ENCODE measurements around the gene COL4A1.

DNA sequence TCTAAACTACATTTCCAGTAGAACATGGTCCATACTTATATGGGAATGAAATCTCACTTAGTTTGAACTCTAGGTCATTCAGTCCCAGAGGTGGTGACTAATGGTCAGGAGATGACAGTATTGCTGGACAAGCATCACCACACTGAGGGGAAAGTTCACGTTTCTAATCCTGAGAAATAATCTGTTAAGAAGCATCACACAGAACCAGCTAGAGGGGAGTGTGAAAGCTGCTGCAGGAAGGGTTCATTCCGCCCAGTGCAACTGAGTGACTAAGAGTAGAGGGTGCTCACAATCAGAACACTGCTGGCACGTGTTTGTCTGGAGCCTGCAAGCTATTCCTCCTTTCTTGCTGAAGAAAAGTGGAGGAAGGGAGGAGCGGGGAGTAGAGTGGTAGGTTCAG is 2.7 kb downstream of the COL4A1 start:
- TF ChIP-seq TRIM24 (CRISPR knock-in tag; IDR thresholded peaks at IDR 0.05) (no peak), ZNF337 (CRISPR knock-in tag; IDR thresholded peaks at IDR 0.05; ENCODE audit: borderline replicate concordance, low read depth) (no peak), TBL1XR1 (IDR thresholded peaks at IDR 0.05; ENCODE audit: borderline replicate concordance, low read length, partially characterized antibody) (no peak)
